Pancreas (tissue), 10 donors: Measurements from ENCODE around the gene ACTN4. TPM values are rescaled to one million over a fixed set of nuclear protein-coding genes. Genes with fewer than 3 reads are reported as not detected.

Experiments used
- ATAC-seq, 4 donors: fragments of 200-7000 bp; cut with Tn5 transposase; one replicate each; pipeline versions ENCODE4 v1.8.0 to v1.9.1; 2020; ENCODE audit warnings: mild to moderate bottlenecking in 4 of 4, moderate library complexity in 4 of 4
- DNase-seq, 6 donors: peaks; one replicate each; pipeline ENCODE4 v3.0.0-alpha.2; 2020
- FAIRE-seq: peaks from 2 replicates; lab custom pipeline; 2012; peaks lifted over from hg19 to GRCh38; lab: Jason Lieb, UNC
- H3K27ac ChIP-seq, 4 donors: fragments of 200-600 bp; sonication (generic); 1 replicate in 3 of 4; 2 replicates in 1 of 4; pipeline versions ENCODE4 v1.5.0 to v1.8.0; 2020
- H3K27me3 ChIP-seq, 4 donors: fragments of 200-600 bp; one replicate each; pipeline ENCODE4 v1.8.0; 2021
- H3K36me3 ChIP-seq, 3 donors: fragments of 200-600 bp; sonication (generic) in 1 of 3; one replicate each; pipeline versions ENCODE4 v1.5.0 to v1.8.0; 2020 to 2021
- H3K4me1 ChIP-seq, 3 donors: fragments of 200-600 bp; one replicate each; pipeline ENCODE4 v1.8.0; 2021
- H3K4me3 ChIP-seq, 4 donors: fragments of 200-600 bp; sonication (generic) in 2 of 4; one replicate each; pipeline versions ENCODE4 v1.5.0 to v1.8.0; 2020 to 2021
- H3K9me3 ChIP-seq, 4 donors: fragments of 200-600 bp; one replicate each; pipeline ENCODE4 v1.8.0; 2021
- WGBS, 2 donors: extraction: QIAGEN DNeasy Blood & Tissue Kit; methylation state at CpG; one replicate each; pipeline ENCODE4 v1.1.7; 2013; 5-methylcytosine and 5-hydroxymethylcytosine counted together
- intact Hi-C, 3 donors: fragments of 100-400 bp; cut with DNase I; formaldehyde crosslinking; loops; one replicate each; pipeline versions ENCODE4 v1.11.1 to v1.14.2; 2022
- polyA plus RNA-seq, 2 donors: library from polyadenylated mRNA; stranded (reverse); fragments of 200-250 nt; gene quantifications; one replicate each; pipeline ENCODE4 v1.2.3, GENCODE V29; 2013
- total RNA-seq, 6 donors: library from RNA; stranded (reverse); fragmentation: NEBNext Ultra II Directional in 4 of 6; extraction: Animal tissue kit (Norgen Biotek cat#: 25700) in 4 of 6; gene quantifications; one replicate each; pipeline versions ENCODE4 v1.2.1 to v1.2.4, GENCODE V29; 2021 to 2023
- TF ChIP-seq, protein P1 (sequence below), 4 donors: fragments of 200-600 bp; sonication (generic) in 3 of 4; IDR thresholded peaks; one replicate each; pipeline versions ENCODE4 v1.5.0 to v1.8.0; 2021; ENCODE audit warnings: antibody characterized with exemption in 4 of 4
- donor health status: healthy with polysubstance abuse.
- donor health status: DM: no; HTN: no; CAD: no; lungs with moderate emphysema.
- donor health status: DM: no; HTN: no; CAD: no.
- donor health status: control.
- donor health status: control.
- donor health status: Bipolar disorder and iron deficiency.
- donor health status: DM: yes; HTN: yes; CAD: no.
- donor health status: DM: no; HTN: no; CAD: no.
- donor health status: DM: no; HTN: no; CAD: no.
- donor health status: DM: yes; HTN: yes; CAD: no.

Gene ACTN4
- total and polyA plus RNA-seq, 8 donors, result 98.2 to 284 (median 187) TPM

DNA sequence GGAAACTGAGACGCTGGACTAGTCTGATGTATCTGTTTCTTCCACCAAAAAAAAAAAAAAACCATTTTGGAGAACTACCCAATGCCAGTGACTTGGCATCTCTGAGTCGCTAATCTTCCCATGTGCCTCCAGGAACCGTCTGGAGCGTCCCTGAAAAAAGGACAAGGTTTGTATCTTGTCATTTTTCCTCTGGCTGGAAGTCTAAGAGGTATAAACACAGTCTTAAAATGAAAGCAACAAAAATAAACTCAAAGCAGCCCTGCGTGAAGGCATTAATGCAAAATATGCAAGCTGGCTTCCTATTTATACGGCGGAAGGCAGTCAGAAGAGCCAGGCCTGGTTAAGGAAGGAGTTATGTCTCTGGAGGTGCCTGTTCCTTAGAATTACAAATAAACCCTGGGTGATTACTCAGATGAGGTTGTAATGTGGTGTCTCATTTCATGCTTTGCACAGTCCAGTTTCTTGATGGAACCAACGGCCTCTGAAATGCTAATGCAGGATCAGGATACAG, 20.3 kb downstream of the ACTN4 start:
- DNase-seq (peak in 1 of 6 donors; percentile 2), ATAC-seq (no peak), FAIRE-seq (no peak)
- no peaks in the 10 kb centered on the region for H3K27me3 ChIP-seq
- H3K27ac ChIP-seq, result peak overlapping the region; percentile 68 to 93 (median 75)
- WGBS, 2 donors, result 63% methylated on average over 8 of the region's 8 CpGs
- H3K4me1 ChIP-seq, result peaks cover 78 to 94% (median 80%) of the 10 kb centered on the region in 3 donors
- H3K36me3 ChIP-seq, result no peaks in the 10 kb centered on the region
- TF ChIP-seq, protein P1, sequence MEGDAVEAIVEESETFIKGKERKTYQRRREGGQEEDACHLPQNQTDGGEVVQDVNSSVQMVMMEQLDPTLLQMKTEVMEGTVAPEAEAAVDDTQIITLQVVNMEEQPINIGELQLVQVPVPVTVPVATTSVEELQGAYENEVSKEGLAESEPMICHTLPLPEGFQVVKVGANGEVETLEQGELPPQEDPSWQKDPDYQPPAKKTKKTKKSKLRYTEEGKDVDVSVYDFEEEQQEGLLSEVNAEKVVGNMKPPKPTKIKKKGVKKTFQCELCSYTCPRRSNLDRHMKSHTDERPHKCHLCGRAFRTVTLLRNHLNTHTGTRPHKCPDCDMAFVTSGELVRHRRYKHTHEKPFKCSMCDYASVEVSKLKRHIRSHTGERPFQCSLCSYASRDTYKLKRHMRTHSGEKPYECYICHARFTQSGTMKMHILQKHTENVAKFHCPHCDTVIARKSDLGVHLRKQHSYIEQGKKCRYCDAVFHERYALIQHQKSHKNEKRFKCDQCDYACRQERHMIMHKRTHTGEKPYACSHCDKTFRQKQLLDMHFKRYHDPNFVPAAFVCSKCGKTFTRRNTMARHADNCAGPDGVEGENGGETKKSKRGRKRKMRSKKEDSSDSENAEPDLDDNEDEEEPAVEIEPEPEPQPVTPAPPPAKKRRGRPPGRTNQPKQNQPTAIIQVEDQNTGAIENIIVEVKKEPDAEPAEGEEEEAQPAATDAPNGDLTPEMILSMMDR (IDR thresholded peaks at IDR 0.05), result no peak
- H3K4me3 ChIP-seq, result no peak overlapping the region
- intact Hi-C loops, result loop anchor here in 1 of 3 donors (10.0 kb wide), 1 partner anchor 47 kb away; no protein-coding TSS in a partner anchor
- H3K9me3 ChIP-seq, result no peaks in the 10 kb centered on the region

DNA sequence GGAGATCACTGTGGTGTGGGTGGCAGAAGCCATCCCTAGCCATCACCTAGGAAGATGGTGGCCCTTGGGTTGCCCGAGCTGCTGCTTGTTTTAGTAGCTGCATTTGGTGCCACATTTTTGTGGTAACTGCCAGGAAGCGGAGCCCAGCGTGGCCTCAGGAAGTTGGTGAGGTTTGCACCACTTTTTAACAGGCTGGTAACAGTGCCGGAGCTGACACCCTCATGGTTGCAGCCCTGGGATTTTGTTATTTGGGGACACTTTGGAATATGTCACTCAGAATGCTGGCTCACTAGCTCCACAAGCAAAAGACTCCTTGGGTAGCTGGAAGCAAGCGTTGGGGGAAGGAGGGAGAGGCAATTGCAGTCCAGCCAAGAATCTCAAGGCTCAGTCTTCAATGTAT, 22.1 kb downstream of the ACTN4 start:
- Histone ChIP-seq H3K9me3 (no peaks in the 10 kb centered on the region), H3K27me3 (no peaks in the 10 kb centered on the region), H3K27ac (peak overlapping the region; percentile 28 to 93 (median 68)), H3K4me3 (no peak overlapping the region), H3K4me1 (peaks cover 67 to 82% (median 71%) of the 10 kb centered on the region in 3 donors), H3K36me3 (no peaks in the 10 kb centered on the region)
- TF ChIP-seq, protein P1 (IDR thresholded peaks at IDR 0.05), result no peak
- no peak for FAIRE-seq
- no peak for DNase-seq
- intact Hi-C loops, result loop anchor here in 1 of 3 donors (10.0 kb wide), 1 partner anchor 45 kb away; no protein-coding TSS in a partner anchor
- WGBS, 2 donors, result 82 to 83% methylated on average over 5 of the region's 5 CpGs
- ATAC-seq, result no peak

DNA sequence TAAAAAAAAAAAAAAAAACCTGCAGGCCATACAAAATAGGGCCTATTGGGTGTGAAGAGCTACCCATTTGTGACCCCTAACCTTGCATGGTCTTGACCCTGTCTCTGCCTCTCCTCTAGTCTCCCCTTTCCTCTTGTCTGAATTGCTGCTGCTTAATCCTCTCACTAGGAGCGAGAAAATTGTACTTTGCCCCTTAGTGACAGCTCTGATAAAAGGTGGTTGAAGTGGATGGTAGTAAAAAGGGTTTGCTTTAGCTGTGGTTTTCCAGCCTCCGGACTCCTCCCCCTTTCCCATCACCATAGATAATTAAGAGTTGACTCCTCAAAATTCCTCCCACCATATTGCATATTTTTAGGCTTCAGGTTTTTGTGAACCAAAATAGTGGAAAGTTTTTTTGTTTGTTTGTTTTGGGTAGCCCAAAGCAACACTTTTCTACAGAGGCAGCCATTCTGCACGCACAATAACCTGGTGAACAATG, 23.5 kb downstream of the ACTN4 start:
- intact Hi-C loops, result no loop called here
- H3K4me3 ChIP-seq, result no peak overlapping the region
- WGBS, 2 donors, result 1 to 8% methylated on average over 3 of the region's 3 CpGs
- H3K27me3 ChIP-seq, result no peaks in the 10 kb centered on the region
- H3K36me3 ChIP-seq, result no peaks in the 10 kb centered on the region
- TF ChIP-seq, protein P1 (IDR thresholded peaks at IDR 0.05), result no peak
- H3K4me1 ChIP-seq, result peaks cover 67 to 80% (median 77%) of the 10 kb centered on the region in 3 donors
- FAIRE-seq (no peak), DNase-seq (no peak), ATAC-seq (peak; percentile 33 to 73 (median 62))
- H3K9me3 ChIP-seq, result no peaks in the 10 kb centered on the region
- H3K27ac ChIP-seq, result peak overlapping the region; percentile 49 to 93 (median 68)

DNA sequence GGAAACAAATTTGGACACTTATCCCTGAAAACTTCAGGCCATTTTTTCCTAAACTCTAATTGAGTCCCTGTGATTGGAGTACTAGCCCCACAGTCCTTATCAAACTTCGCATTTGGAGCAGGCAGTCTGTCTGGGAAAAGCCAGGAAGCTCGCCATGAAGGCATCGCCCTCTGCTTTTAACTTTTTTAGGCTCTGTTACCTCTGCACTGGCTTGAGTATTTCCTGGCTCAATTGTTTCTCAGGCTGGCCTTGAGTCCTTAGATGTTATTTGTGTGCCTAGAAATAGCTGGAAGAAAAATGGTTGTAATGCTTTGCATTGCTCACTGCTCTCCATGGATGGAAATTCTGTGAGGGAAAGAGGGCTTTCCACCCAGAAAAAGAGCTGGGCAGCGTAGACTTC, 24.2 kb downstream of the ACTN4 start:
- Histone ChIP-seq H3K36me3 (no peaks in the 10 kb centered on the region), H3K27ac (peak overlapping the region; percentile 43 to 93 (median 68)), H3K27me3 (no peaks in the 10 kb centered on the region), H3K4me1 (peaks cover 68 to 77% (median 73%) of the 10 kb centered on the region in 3 donors), H3K9me3 (no peaks in the 10 kb centered on the region), H3K4me3 (no peak overlapping the region)
- DNase-seq, result no peak
- WGBS, 2 donors, result 25 to 34% methylated on average over 4 of the region's 4 CpGs
- intact Hi-C loops, result no loop called here
- peak in 1 of 4 donors; percentile 10 for ATAC-seq
- no peak for FAIRE-seq
- TF ChIP-seq, protein P1 (IDR thresholded peaks at IDR 0.05), result no peak

DNA sequence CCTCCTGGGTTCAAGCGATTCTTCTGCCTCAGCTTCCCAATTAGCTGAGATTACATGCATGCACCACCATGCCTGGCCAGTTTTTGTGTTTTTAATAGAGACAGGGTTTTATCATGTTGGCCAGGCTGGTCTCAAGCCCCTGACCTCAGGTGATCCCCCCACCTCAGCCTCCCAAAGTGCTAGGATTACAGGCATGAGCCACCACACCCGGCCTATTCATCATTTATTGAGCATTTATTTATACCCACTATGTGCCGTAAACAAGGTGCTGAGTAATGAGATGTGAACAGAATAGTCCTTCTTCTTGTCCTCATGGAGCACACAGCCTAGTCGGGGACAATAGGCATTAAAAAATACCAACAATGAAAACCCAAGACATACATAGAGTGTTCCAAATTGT, 25.6 kb downstream of the ACTN4 start:
- ATAC-seq (no peak), DNase-seq (no peak), FAIRE-seq (no peak)
- Histone ChIP-seq H3K27me3 (no peaks in the 10 kb centered on the region), H3K9me3 (no peaks in the 10 kb centered on the region), H3K4me3 (no peak overlapping the region), H3K36me3 (no peaks in the 10 kb centered on the region), H3K4me1 (peaks cover 64 to 66% (median 64%) of the 10 kb centered on the region in 3 donors), H3K27ac (peak overlapping the region in 1 of 4 donors; percentile 19)
- TF ChIP-seq, protein P1 (IDR thresholded peaks at IDR 0.05), result no peak
- intact Hi-C loops, result no loop called here
- 90 to 95% methylated on average over 4 of the region's 4 CpGs for WGBS, 2 donors
